GM12873 (cell line): ENCODE data around the gene GPATCH4.

Experiments used
- CTCF ChIP-seq: IDR thresholded peaks from 2 replicates; pipeline ENCODE4 v1.5.1; 2012; ENCODE audit warnings: low read depth, mild to moderate bottlenecking, moderate library complexity, low read length, control low read depth; ENCODE audit not compliant: insufficient read depth; ENCODE audit errors: missing control alignments

GPATCH4 gene

GRCh38 chr1:156566436-156566835 lies 34.8 kb downstream of the GPATCH4 start:
- no peak for TF ChIP-seq CTCF

GRCh38 chr1:156565519-156565918 lies 35.8 kb downstream of the GPATCH4 start:
- TF ChIP-seq CTCF = no peak

GRCh38 chr1:156560585-156561163 lies 40.6 kb downstream of the GPATCH4 start:
- no peak for TF ChIP-seq CTCF

- TF ChIP-seq CTCF = no peak
These were observed 41.4 kb downstream of the GPATCH4 start for GRCh38 chr1:156559797-156560385.

- TF ChIP-seq CTCF = no peak
These were observed 42.0 kb downstream of the GPATCH4 start for GRCh38 chr1:156559086-156559796.

GRCh38 chr1:156556354-156556753 lies 44.9 kb downstream of the GPATCH4 start:
- no peak for TF ChIP-seq CTCF

- no peak for TF ChIP-seq CTCF
These were observed 45.6 kb downstream of the GPATCH4 start for GRCh38 chr1:156555715-156556114.
